Nephron progenitor cell (in vitro differentiated cells): ENCODE results near the gene PAPPA.

ENCODE experiments used
- DNase-seq: peaks from one replicate; pipeline ENCODE4 v3.0.0; 2021
- H3K27ac Mint-ChIP-seq: 2 replicates; pipeline ENCODE4 v1.8.0; 2021; ENCODE audit warnings: mild to moderate bottlenecking, moderate library complexity, mixed read lengths
- H3K27me3 Mint-ChIP-seq: 2 replicates; pipeline ENCODE4 v1.8.0; 2021; ENCODE audit warnings: mild to moderate bottlenecking, low read depth, mixed read lengths; ENCODE audit not compliant: poor library complexity
- H3K36me3 Mint-ChIP-seq: 2 replicates; pipeline ENCODE4 v1.8.0; 2021; ENCODE audit warnings: low read depth, mixed read lengths
- H3K4me1 Mint-ChIP-seq: 2 replicates; pipeline ENCODE4 v1.8.0; 2021; ENCODE audit warnings: mixed read lengths
- H3K4me3 Mint-ChIP-seq: 2 replicates; pipeline ENCODE4 v1.8.0; 2021; ENCODE audit warnings: mild to moderate bottlenecking, moderate library complexity, mixed read lengths
- H3K9me3 Mint-ChIP-seq: 2 replicates; pipeline ENCODE4 v1.8.0; 2021; ENCODE audit warnings: mild to moderate bottlenecking, moderate library complexity, mixed read lengths
- TF ChIP-seq, protein P1 (sequence below): fragments of 200-600 bp; sonication (generic); IDR thresholded peaks from 2 replicates; pipeline ENCODE4 v1.5.0; 2021; ENCODE audit warnings: antibody characterized with exemption

Gene PAPPA

DNA sequence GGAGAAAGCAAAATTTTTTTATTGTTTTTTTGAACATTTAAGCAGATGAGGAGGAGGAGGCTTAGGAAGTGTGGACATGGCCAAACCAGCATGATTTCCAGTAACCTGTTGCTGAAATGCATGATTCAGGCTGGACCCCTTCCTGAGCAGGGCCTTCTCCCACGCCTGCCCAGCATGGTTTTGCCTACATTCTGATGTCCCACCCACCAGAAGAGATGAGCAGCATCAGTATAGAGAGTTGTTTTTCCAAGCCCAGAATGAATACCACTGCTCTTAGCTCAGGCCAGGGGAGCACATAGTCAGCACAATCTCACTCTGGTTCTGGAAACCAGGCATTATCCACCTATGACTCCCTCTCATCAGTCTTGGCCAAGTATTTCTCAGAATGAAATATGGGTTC, 90.1 kb downstream of the PAPPA start:
- H3K27me3 Mint-ChIP-seq, result peaks cover 4% of the 10 kb centered on the region
- H3K4me1 Mint-ChIP-seq, result no peaks in the 10 kb centered on the region
- H3K9me3 Mint-ChIP-seq, result no peaks in the 10 kb centered on the region
- TF ChIP-seq, protein P1, sequence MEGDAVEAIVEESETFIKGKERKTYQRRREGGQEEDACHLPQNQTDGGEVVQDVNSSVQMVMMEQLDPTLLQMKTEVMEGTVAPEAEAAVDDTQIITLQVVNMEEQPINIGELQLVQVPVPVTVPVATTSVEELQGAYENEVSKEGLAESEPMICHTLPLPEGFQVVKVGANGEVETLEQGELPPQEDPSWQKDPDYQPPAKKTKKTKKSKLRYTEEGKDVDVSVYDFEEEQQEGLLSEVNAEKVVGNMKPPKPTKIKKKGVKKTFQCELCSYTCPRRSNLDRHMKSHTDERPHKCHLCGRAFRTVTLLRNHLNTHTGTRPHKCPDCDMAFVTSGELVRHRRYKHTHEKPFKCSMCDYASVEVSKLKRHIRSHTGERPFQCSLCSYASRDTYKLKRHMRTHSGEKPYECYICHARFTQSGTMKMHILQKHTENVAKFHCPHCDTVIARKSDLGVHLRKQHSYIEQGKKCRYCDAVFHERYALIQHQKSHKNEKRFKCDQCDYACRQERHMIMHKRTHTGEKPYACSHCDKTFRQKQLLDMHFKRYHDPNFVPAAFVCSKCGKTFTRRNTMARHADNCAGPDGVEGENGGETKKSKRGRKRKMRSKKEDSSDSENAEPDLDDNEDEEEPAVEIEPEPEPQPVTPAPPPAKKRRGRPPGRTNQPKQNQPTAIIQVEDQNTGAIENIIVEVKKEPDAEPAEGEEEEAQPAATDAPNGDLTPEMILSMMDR, result no peak
- H3K27ac Mint-ChIP-seq, result no peak overlapping the region
- no peak overlapping the region for H3K4me3 Mint-ChIP-seq
- no peaks in the 10 kb centered on the region for H3K36me3 Mint-ChIP-seq
- no peak for DNase-seq

DNA sequence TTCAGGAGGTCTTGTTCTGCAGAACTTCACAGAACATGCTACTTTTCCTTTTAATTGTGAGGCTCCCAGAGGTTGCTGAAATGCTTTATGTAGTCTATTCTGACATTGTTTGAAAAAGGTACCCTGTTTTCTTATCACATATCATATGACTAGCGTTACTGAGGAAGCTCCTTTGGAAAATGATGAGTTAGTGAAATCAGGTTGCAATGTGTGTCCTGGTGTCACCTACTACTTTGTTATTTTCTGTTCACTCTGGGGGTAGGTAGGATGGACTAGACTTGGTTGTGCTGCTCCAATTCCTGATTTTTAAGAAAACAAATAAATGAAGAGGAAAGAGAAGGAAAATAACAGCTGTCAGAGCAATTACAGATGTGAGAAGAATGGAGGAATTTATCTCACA, 93.7 kb downstream of the PAPPA start:
- DNase-seq, result no peak
- H3K4me3 Mint-ChIP-seq, result no peak overlapping the region
- peaks cover 8% of the 10 kb centered on the region for H3K27me3 Mint-ChIP-seq
- H3K36me3 Mint-ChIP-seq, result no peaks in the 10 kb centered on the region
- TF ChIP-seq, protein P1, result no peak
- no peak overlapping the region for H3K27ac Mint-ChIP-seq
- peaks cover 21% of the 10 kb centered on the region for H3K4me1 Mint-ChIP-seq
- no peaks in the 10 kb centered on the region for H3K9me3 Mint-ChIP-seq

DNA sequence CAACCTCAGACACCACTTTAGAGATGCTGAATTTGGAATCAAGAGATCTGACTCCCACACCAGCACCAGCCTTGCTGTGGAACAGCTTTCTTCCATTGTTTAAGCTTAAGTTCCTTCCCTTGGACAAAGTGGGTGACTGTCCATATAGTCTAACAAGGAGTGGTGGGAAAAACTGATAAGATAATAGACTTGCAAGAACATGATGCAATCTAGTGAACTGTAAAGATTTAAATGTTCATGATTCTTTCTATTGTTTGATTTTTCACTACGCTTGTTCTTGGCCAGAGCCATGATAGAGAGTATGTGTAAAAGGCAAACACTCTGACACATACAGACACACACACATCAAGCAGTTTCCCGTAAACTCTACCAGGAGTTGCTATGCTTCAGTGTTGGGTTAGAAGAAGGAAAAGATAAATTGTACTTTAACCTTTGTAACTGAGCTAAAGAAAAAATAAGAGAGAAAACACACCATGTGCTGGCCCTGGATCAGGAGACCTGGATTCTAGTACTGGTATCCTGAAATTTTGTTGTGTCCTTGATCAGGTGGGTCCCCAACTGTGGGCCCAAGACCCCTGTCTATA, 94.3 kb downstream of the PAPPA start:
- Mint-ChIP-seq H3K4me1 (peaks cover 21% of the 10 kb centered on the region), H3K27ac (no peak overlapping the region), H3K9me3 (no peaks in the 10 kb centered on the region), H3K27me3 (peaks cover 8% of the 10 kb centered on the region), H3K4me3 (no peak overlapping the region), H3K36me3 (no peaks in the 10 kb centered on the region)
- no peak for DNase-seq
- TF ChIP-seq, protein P1, result no peak

DNA sequence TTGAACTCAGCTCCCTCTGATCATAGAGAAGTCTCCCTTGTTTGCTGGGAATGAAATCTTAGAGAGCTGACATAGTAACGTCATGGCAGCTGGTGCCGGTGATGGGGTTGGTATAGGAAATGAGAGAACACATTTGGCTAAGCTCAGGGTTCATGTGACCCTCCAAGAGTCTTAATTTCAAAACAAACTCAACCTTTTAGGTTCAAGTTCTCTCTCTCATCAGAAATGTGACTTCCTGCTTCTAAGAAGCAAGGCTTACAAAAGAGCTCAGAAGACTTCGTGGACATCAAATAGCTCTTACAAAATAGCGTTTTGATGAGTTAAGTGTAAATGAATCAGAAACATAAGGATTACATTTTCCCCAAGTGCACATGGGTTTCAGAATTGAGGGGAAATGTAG, 97.3 kb downstream of the PAPPA start:
- no peak overlapping the region for H3K27ac Mint-ChIP-seq
- H3K4me3 Mint-ChIP-seq, result no peak overlapping the region
- no peaks in the 10 kb centered on the region for H3K9me3 Mint-ChIP-seq
- DNase-seq, result no peak
- peaks cover 3% of the 10 kb centered on the region for H3K27me3 Mint-ChIP-seq
- no peaks in the 10 kb centered on the region for H3K36me3 Mint-ChIP-seq
- TF ChIP-seq, protein P1, result no peak
- H3K4me1 Mint-ChIP-seq, result peaks cover 21% of the 10 kb centered on the region

DNA sequence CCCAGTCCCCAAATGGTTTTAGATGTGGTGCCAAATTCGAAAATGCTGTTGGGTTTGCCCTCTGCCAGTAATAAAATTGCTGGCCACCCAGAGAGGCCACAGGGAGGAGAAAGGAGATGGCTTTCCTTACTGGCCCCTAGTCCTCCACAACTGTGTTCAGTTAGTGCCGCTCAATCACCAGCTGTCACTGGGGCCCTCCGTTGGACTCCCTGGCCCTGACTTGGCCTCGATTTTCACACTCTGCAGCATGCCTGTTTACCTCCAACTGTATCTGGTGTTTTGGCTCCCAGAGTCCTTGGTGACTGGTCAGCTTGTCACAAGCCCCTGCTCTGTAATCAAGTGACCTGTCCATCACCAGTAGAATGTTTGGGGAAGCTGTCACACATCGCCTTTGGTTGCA, 97.8 kb downstream of the PAPPA start:
- no peak overlapping the region for H3K4me3 Mint-ChIP-seq
- H3K36me3 Mint-ChIP-seq, result no peaks in the 10 kb centered on the region
- H3K4me1 Mint-ChIP-seq, result peaks cover 21% of the 10 kb centered on the region
- peaks cover 3% of the 10 kb centered on the region for H3K27me3 Mint-ChIP-seq
- DNase-seq, result no peak
- H3K27ac Mint-ChIP-seq, result no peak overlapping the region
- TF ChIP-seq, protein P1, result no peak
- no peaks in the 10 kb centered on the region for H3K9me3 Mint-ChIP-seq

DNA sequence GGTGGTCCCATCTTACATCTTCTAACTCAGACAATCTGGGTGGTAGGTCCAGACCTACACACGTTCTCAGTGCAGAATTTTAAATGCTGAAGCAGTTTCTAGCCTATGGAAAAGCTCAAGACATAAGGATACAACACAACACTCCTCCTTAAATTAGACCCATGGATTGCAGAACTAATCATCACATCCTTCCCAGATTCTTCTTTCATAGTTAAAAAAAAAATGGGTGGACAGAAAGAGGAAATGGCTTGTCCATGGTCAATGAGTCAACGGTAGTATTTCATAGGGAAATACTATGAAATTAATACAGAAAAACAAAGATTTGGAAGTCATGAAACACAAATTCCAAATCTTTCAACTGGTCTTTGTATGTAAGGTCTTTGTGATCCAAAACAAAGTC, 106.9 kb downstream of the PAPPA start:
- no peak for DNase-seq
- Mint-ChIP-seq H3K36me3 (no peaks in the 10 kb centered on the region), H3K27ac (no peak overlapping the region), H3K9me3 (no peaks in the 10 kb centered on the region), H3K4me1 (peaks cover 33% of the 10 kb centered on the region), H3K4me3 (no peak overlapping the region), H3K27me3 (peaks cover 15% of the 10 kb centered on the region)
- TF ChIP-seq, protein P1, result no peak
